Stomach smooth muscle (tissue), 2 donors: ENCODE measurements around the gene SUCNR1.

Experiments
- H3K27ac ChIP-seq: one replicate; pipeline ENCODE4 v1.7.0; 2013; ENCODE audit warnings: mild to moderate bottlenecking, low read length, inconsistent platforms
- H3K27me3 ChIP-seq, 2 donors: one replicate each; pipeline ENCODE4 v1.7.0; 2013; ENCODE audit warnings: low read length in 2 of 2; ENCODE audit not compliant: insufficient read depth in 2 of 2, control insufficient read depth in 1 of 2
- H3K36me3 ChIP-seq, 2 donors: one replicate each; pipeline ENCODE4 v1.7.0; 2013; ENCODE audit warnings: low read length in 2 of 2; ENCODE audit not compliant: control insufficient read depth in 2 of 2, insufficient read depth in 2 of 2
- H3K4me1 ChIP-seq: one replicate; pipeline ENCODE4 v1.7.0; 2013; ENCODE audit warnings: low read length; ENCODE audit not compliant: control insufficient read depth, insufficient read depth
- H3K4me3 ChIP-seq, 2 donors: one replicate each; pipeline ENCODE4 v1.7.0; 2013; ENCODE audit warnings: low read length in 2 of 2
- H3K9ac ChIP-seq, 2 donors: one replicate each; pipeline ENCODE4 v1.7.0; 2013; ENCODE audit warnings: low read length in 2 of 2, mild to moderate bottlenecking in 1 of 2
- H3K9me3 ChIP-seq, 2 donors: one replicate each; pipeline ENCODE4 v1.7.0; 2013; ENCODE audit warnings: low read length in 2 of 2; ENCODE audit not compliant: control insufficient read depth in 2 of 2
- donor health status: healthy.
- donor health status: Pancreatic carcinoma.

The SUCNR1 gene

DNA sequence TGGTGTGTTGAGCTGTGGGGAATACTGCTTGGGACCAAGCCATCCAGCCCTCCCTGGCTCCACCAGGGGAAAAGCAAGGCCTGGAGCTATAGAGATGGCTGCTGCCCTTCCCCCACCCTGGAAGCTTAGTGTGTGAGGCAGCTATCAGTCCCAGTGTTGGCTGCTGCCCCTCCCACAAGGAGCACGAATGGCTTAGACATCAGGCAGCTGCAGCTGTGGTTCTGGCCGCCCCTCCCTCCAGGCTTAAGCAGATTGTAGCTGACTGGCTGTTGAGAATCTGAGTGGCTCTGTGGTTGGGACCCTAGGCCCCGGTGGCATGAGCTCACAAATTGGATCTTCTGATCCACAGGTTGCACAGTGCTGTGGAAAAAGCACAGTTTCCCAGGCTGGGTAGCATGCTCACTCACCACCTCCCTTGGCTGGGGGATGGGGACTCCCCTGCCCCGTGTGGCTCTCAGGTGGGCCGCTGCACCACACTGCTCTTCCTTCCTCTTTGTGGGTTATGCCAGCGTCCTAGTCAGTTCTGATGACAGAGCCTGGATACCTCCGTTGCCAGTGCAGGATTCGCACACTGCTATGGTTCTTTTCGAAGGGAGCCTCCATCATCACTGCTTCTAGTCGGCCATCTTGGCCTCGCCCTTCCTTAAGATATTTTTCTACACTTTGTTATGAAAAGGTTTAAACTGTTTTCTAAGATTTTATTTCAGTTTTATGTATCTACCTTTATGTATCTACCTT, 21.2 kb upstream of the SUCNR1 start:
- Histone ChIP-seq H3K4me1 (no peaks in the 10 kb centered on the region), H3K27ac (no peak overlapping the region), H3K36me3 (no peaks in the 10 kb centered on the region), H3K9ac (no peak overlapping the region), H3K9me3 (peaks cover 2 to 5% of the 10 kb centered on the region in 2 donors), H3K27me3 (no peaks in the 10 kb centered on the region), H3K4me3 (no peak overlapping the region)

DNA sequence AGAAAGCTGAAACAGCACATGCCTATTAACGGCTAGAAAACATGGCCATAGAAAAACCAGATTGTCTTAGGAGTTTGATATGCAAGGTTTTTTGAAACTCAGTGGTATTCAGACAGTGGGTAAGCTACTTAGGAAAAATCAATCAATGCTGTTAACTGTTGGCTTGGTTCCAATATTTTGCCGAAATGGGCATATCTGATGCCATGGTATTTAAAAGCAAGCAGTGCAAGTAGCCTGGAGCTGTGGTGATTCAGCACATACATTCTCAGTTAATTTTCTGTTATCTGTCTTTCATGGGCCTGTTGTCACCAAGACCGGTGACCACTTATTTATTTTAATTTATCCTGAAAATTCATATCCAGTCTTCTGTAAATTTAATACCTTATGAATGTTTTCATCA, 17.3 kb upstream of the SUCNR1 start:
- no peaks in the 10 kb centered on the region for H3K4me1 ChIP-seq
- no peak overlapping the region for H3K9ac ChIP-seq
- no peaks in the 10 kb centered on the region for H3K27me3 ChIP-seq
- peaks cover 0 to under 1% of the 10 kb centered on the region in 2 donors for H3K9me3 ChIP-seq
- no peaks in the 10 kb centered on the region for H3K36me3 ChIP-seq
- no peak overlapping the region for H3K27ac ChIP-seq
- no peak overlapping the region for H3K4me3 ChIP-seq

DNA sequence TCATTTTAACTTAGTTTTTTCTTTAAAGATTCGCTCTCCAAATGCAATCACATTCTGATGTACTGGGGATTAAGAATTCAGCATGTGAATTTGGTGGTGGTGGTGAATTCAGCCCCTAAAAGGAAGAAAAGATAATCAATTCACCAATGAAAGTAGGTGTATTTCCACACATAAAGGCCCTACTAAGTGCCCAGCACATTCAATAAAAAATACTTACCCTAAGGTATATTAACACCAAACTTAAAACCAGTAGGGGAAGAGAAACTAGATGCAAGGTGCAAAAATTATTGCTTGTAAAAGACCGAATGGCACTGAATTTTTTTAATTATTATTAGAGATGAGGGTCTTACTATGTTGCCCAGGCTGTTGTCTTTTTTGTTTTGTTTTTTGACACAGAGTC, 16.8 kb upstream of the SUCNR1 start:
- Histone ChIP-seq H3K4me1 (no peaks in the 10 kb centered on the region), H3K27ac (no peak overlapping the region), H3K4me3 (no peak overlapping the region), H3K27me3 (no peaks in the 10 kb centered on the region), H3K9me3 (no peaks in the 10 kb centered on the region), H3K9ac (no peak overlapping the region), H3K36me3 (no peaks in the 10 kb centered on the region)

DNA sequence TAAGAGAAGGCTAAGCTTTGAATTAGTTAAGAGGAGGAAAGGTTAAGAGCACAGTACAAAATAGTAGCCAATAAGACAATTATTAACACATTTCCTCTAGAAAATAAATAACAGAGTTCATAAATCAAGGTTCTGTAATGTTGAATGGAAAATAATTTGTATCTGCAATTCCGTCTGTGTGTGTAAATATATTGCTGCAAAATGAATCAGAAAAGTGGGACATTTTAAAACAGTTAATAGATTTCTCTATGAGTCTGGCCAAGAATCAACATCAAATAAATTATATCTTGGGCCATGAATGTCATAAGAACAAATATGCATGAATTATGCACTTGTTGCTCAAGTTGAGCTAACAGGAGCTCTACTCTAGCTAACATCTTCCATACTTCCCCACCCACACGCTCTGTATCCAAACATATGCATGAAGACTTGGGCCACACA, 14.2 kb upstream of the SUCNR1 start:
- H3K9ac ChIP-seq = no peak overlapping the region
- no peak overlapping the region for H3K4me3 ChIP-seq
- H3K9me3 ChIP-seq = no peaks in the 10 kb centered on the region
- H3K27me3 ChIP-seq = no peaks in the 10 kb centered on the region
- H3K27ac ChIP-seq = no peak overlapping the region
- H3K36me3 ChIP-seq = no peaks in the 10 kb centered on the region
- H3K4me1 ChIP-seq = no peaks in the 10 kb centered on the region

DNA sequence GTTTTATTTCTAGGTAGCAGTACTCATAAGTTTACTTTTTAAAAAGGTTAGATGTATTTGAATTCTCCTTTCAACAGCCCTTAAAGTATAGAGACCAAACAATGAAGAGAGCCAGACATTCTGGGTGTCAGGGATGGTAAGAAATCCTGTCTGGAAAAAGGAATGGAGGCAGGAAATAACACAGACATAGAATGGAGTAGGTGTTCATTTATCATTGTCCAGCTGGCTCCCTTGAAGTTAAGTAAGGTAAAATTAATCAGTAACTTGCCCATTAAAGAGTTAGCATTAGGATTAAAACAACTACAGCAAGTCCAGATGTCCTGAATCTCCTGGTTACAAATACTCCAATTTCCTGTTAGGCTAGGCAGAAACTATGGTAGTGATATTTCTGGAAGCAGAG, 13.5 kb upstream of the SUCNR1 start:
- H3K9ac ChIP-seq = no peak overlapping the region
- H3K9me3 ChIP-seq = no peaks in the 10 kb centered on the region
- H3K4me1 ChIP-seq = no peaks in the 10 kb centered on the region
- H3K4me3 ChIP-seq = no peak overlapping the region
- H3K27me3 ChIP-seq = no peaks in the 10 kb centered on the region
- H3K36me3 ChIP-seq = no peaks in the 10 kb centered on the region
- H3K27ac ChIP-seq = no peak overlapping the region

DNA sequence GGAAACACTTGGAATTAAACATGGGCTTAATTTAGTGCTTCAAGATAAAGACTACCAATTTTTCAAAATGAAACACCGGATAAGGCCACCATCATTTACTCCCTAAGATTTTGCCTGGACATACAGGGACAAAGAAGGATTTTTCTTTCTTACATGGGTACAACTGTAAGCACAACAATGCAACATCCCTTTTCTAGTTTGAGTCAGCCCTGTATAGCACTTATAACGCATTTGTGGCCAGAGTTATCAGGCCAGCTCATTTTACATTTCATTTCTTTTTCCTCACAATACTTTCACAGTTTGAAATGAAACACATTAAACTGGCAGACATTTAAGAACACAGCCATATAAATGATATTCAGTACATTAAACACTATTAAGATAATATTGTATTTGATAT, 9.8 kb upstream of the SUCNR1 start:
- no peaks in the 10 kb centered on the region for H3K36me3 ChIP-seq
- H3K27ac ChIP-seq = no peak overlapping the region
- H3K9ac ChIP-seq = no peak overlapping the region
- no peaks in the 10 kb centered on the region for H3K9me3 ChIP-seq
- H3K4me3 ChIP-seq = no peak overlapping the region
- no peaks in the 10 kb centered on the region for H3K27me3 ChIP-seq
- H3K4me1 ChIP-seq = no peaks in the 10 kb centered on the region

DNA sequence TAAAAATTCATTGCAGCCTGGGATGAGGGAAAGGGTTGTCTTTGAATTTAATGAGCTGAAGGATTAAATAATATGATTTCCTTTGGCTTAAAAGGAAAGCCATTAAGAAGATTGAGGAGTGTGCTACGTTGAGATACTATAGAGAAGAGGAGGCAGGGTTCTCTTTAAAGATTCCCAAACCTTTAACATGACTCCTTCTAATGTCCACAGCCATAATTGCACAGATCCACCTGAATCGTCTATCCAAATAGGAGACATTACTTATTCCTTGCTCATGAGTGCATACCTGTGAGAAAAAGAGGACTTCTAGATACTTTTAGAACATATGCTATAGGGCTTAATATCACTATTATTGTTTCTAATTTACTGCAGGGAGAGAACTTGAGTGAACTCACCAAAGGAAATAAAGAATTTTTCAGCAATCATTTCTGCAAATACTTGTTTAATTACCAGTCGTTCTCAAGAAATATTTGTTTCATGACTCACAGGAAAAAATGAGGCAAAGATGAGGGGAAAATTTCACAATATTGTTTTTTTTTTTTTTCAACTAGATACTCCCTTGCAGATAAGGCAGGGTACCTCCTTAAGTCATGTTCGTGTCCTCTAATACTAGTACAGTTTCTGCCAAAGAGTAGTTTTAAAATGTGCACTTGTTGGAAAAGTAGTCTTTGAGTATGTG, 8.9 kb upstream of the SUCNR1 start:
- Histone ChIP-seq H3K4me1 (no peaks in the 10 kb centered on the region), H3K9ac (no peak overlapping the region), H3K4me3 (no peak overlapping the region), H3K36me3 (no peaks in the 10 kb centered on the region), H3K9me3 (no peaks in the 10 kb centered on the region), H3K27me3 (no peaks in the 10 kb centered on the region), H3K27ac (no peak overlapping the region)

DNA sequence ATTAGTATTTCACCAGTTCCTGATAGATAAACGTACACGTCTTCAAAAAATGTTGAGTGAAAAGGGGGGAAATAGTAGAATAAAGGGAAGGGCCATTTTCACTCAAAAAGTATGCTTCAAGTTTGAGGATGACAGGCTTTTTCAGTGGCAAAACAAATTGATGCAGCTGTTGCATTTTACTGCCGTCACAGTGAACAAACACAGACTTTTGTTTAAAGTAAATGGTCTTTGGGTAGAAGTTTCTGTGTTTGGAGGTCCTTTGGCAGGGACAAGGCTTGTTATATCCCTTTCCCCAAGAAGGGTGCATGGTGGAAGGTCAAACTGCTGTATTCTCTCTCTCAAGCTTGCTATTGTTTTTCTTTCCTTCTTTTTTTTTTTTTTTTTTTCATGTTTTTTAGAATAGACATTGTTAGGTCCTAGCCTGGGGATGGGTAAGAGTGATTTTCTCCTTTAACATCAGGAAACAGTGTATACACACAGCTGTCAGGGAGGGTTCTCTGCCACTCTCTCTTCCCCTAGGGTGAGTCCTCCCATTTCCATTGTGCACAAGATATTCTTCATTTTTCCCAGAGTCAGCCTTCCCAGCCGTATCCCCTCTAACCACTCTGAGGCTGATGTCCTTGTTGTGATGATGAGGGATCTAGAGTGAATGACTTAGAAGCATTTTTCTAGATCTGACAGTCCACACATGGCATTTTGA, 6.6 kb upstream of the SUCNR1 start:
- Histone ChIP-seq H3K9ac (no peak overlapping the region), H3K9me3 (no peaks in the 10 kb centered on the region), H3K4me3 (no peak overlapping the region), H3K36me3 (no peaks in the 10 kb centered on the region), H3K4me1 (no peaks in the 10 kb centered on the region), H3K27ac (no peak overlapping the region), H3K27me3 (no peaks in the 10 kb centered on the region)

DNA sequence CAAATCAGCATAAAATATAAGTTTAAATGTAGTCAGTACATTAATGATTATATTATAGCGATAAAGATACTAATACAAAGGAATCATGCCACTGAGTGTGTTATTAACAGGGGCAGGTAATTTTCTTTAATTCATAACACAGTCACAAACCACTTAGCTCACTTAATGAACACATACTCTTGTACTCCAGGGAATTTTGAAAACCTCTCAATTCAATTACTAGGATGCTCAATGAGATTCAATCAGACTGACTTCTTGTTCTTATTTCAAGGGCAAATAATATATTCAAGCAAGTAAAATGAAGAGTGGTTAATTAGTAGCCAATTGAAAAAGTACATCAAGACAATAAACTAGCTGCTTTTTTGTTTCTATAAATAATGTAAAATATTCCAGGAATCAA, 5.8 kb upstream of the SUCNR1 start:
- Histone ChIP-seq H3K27me3 (no peaks in the 10 kb centered on the region), H3K36me3 (no peaks in the 10 kb centered on the region), H3K27ac (no peak overlapping the region), H3K4me1 (no peaks in the 10 kb centered on the region), H3K9me3 (no peaks in the 10 kb centered on the region), H3K9ac (no peak overlapping the region), H3K4me3 (no peak overlapping the region)

DNA sequence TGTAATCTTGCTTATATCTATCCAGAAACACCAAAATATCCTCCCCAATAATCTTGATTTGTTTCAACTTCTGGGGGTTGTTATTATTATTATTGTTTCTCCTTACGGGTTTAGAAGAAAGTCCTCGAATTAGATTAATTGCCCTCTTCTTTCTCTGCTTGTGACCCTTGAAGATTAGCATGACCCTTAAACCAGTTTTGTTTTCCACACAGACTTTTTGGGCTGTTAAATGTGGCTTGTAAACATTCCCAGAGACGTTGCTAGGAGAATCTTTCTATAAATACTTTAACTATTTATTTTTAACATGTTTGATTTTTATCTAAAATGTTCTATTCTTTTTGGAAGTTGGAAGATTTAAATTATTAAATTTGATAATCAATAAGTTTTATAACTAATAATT, 4.3 kb upstream of the SUCNR1 start:
- Histone ChIP-seq H3K27me3 (no peaks in the 10 kb centered on the region), H3K36me3 (no peaks in the 10 kb centered on the region), H3K9me3 (no peaks in the 10 kb centered on the region), H3K4me1 (no peaks in the 10 kb centered on the region), H3K27ac (no peak overlapping the region), H3K4me3 (no peak overlapping the region), H3K9ac (no peak overlapping the region)
